ENCODE measurements around the gene BTNL8.
"Not testable (repeated sequence)": the region's sequence is repeated elsewhere in the genome, so short reads cannot be mapped to it uniquely, and the experiment has no call there.

The BTNL8 gene

DNA sequence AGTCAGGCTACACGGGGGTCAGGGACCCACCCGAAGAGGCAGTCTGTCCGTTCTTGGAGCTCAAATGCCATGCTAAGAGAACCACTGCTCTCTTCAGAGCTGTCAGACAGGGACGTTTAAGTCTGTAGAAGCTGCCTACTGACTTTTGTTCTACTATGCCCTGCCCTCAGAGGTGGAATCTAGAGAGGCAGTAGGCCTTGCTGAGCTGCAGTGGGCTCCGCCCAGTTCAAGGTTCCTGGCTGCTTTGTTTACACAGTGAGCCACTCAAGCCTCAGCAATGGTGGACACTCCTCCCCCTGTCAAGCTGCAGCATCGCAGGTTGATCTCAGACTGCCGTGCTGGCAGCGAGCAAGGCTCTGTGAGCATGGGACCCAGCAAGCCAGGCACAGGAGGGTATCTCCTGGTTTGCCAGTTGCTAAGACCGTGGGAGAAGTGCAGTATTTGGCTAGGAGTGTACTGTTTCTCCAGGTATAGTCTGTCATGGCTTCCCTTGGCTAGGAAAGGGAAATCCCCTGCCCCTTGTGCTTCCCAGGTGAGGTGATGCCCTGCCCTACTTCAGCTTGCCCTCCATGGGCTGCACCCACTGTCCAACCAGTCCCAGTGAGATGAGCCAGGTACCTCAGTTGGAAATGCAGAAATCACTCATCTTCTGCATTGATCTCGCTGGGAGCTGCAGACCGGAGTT lies 13.0 kb upstream of the BTNL8 start:
- DNase-seq, result not testable (repeated sequence)

DNA sequence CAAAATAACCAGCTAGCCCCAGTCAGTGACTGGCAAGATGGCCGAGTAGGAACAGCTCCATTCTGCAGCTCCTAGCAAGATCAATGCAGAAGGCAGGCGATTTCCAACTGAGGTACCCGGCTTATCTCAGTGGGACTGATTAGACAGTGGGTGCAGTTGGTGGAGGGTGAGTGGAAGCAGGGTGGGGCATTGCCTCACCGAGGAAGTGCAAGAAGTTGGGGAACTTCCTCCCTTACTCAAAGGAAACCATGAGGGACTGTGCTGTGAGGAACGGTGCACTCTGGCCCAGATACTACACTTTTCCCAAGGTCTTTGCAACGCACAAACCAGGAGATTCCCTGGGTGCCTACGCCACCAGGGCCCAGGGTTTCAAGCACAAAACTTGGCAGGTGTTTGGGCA lies 9.6 kb upstream of the BTNL8 start:
- no peak for DNase-seq

DNA sequence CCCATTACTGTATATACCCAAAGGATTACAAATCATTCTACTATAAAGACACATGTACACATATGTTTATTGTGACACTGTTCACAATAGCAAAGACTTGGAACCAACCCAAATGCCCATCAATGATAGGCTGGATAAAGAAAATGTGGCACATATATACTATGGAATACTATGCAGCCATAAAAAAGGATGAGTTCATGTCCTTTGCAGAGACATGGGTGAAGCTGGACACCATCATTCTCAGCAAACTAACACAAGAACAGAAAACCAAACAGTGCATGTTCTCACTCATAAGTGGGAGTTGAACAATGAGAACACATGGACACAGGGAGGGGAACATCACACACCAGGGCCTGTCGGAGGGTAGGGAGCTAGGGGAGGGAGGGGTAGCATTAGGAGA lies 3.6 kb upstream of the BTNL8 start:
- not testable (repeated sequence) for DNase-seq

DNA sequence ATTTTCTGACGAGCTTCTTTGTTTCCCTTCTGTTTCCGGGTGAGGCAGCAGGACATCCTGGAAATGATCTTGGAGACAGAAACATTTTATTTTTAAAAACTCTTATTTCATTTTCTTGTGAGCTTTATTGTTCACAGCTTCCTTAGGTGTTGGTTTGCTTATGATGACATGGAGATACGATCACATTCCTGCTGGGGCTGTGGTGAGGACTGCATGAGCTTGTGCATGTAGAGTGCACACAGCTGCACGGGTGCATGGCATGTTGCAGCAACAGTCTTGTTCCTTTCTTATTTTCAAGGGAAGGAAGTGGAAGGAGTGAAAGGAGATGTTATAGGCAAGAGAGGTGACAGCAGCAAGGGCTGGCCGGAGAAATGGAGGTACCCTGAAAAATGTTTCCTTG lies 1.2 kb downstream of the BTNL8 start:
- DNase-seq, result no peak

DNA sequence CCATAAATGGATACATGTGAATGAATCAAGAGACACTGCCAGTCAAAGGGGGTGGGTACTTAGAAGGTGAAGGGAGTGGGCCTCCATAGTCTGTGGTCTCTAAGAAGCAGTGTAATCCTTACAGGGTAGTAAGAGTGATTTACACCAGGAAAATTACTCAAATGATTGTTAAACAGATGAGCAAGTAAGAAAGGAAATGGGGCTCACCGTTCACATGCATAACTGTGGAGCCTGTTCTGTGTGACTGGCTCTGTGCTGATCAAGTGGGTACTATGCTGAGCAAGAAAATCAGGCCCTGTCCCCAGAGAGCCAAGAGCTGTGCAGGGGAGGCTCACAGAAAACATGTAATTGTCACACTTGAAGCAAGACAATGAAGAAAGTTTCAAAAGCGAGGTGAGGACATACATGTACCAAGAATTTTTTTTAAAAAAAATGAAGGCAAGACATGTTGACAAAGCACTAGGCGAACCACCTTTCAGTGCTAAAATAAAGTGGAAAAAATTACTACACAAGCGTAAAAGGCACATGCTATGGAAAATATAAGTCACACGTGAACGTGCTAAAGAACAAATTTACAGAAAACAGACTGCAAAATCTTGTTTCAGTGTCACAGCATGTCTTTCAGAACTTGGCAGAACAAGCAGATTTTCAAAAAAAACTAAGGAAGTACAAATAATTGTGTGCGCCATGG lies 2.5 kb downstream of the BTNL8 start:
- DNase-seq, result no peak

DNA sequence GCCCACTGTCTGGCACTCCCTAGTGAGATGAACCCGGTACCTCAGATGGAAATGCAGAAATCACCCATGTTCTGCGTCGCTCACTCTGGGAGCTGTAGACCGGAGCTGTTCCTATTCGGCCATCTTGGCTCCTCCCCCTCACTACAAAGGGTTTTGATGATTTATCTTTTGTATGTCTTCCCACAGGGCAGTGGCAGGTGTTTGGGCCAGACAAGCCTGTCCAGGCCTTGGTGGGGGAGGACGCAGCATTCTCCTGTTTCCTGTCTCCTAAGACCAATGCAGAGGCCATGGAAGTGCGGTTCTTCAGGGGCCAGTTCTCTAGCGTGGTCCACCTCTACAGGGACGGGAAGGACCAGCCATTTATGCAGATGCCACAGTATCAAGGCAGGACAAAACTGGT lies 9.4 kb downstream of the BTNL8 start:
- no peak for DNase-seq

DNA sequence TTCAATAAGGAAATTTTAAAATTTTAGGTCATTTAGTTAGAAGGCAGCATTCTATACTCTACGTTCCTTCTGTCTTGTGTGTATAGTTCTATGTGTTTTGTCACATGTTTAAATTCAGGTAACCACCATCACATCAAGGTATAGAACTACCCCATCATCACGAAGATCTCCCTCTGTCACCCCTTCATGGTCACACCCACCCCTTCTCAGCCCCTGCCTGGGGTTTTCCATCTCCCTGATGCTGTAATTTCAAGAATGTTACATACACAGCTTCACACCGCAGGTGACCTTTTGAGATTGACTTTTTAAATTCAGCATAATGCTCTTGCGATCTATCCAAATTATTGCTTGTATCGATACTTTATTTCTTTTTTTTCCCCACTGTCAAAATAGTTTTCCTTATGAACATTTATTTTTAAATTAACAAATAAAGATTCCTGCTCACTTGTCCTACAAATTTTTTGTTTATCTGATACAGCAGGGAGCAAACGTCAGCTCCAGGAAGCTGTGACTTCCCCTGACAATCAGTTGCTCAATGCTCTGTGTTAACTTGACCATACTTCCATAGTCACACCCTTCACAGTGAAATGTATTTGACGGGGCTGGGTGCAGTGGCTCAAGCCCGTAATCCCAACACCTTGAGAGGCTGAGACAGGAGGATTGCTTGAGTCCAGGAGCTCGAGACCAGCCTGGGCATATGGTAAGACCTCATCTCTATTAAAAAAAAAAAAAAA lies 10.2 kb downstream of the BTNL8 start:
- DNase-seq, result no peak

DNA sequence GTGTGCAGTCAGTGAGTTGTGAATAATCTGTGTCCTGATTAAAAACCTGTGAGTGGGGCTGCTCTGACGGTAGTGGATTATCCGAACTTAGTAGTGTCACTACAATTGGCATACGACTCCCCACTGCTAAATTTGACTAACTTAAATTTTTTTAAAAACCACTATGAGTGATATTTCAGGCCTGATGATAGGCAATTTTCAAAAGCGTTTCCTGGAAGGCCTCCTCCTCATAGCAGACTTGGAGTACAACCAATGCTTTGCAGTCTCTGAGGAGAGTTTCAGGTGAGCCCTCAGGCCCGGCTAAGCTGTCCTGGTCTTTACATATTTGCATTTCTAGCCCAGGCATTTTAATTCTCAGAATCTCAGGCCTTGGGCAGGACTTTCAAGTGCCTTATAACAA lies 10.8 kb downstream of the BTNL8 start:
- no peak for DNase-seq

DNA sequence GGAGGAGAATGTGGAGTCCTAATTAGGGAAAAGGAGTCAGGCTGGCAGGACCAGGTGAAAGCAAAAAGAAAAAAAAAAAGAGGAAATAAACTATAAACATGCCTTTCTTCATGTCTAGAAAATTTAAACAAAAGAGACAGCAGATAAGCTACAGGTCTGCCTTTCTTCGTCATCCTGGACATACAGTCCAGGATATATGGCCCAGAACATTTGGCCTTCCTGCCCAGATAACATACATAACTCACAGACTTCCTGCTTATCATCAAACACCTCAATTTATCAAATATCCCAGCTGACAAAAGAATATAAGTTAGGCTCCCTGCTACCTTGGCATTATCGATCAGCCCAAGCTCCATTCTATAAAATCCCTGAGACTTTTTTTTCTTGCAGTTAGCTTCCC lies 11.2 kb downstream of the BTNL8 start:
- DNase-seq, result no peak

DNA sequence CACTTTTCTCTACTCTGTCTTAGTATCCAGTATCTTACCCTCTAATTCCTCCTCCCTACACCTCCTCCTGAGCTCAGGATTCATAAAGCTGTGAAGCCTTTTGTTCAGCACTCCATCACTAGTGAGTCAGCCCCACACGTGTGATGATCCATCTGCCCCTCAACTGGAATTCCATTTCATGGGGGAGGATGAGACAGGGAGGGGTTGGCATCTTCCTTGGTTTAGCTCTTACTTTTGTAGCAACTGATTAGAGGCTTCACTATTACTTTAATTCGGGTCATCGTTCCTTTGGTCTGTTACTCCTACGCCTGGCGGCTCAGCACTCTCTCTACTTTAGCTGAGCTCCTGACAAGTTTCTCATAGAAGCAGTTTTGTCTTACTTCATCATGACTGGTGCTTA lies 11.8 kb downstream of the BTNL8 start:
- no peak for DNase-seq

DNA sequence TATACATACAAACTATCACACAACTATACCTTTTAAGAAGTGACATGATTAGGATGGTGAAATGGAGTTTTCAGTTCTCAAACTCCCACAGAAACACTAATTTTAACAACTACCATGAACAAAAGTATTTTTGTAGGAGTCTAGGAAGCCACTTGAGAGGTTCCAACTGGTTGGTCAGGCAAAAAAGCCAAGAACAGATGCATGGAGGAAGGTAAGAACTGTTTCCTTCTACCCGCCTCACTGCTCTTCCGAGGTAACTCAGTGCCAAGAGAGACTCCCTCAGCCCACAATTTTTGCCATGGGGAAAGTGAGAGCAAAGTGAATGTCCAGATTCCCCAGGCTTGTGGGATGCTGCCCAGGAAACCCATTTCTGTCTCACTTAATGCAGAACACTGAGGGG lies 15.7 kb downstream of the BTNL8 start:
- no peak for DNase-seq

DNA sequence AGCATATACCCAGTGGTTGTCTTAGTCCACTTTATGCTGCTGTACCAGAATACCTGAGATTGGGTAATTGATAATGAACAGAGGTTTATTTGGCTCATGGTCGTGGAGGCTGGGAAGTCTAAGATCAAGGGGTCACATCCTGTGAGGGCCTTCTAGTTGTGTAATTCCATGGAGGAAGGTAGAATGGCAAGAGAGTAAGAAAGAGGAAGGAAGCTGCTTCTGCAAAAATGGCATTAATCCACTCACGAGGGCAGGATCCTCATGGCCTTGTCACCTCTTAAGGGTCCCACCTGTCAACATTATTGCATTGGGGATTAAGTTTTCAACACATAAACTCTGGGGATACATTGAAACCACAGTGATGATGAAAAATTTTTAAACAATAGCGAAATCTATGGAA lies 17.0 kb downstream of the BTNL8 start:
- no peak for DNase-seq

DNA sequence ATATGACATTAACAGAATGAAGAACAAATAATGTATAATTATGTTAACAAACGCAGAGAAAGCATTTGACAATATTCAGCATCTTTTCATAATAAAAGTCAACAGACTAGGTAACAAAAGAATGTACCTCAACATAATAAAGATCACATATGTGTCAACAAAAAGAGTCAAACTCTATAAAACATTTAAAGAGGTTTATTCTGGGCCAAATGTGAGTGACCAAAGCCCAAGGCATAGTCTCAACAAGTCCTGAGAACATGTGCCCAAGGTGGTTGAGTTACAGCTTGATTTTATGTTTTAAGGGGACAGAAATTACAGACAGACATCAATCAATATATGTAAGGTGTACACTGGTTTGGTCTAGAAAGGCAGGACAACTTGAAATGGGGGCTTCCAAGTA lies 19.4 kb downstream of the BTNL8 start:
- DNase-seq, result no peak

DNA sequence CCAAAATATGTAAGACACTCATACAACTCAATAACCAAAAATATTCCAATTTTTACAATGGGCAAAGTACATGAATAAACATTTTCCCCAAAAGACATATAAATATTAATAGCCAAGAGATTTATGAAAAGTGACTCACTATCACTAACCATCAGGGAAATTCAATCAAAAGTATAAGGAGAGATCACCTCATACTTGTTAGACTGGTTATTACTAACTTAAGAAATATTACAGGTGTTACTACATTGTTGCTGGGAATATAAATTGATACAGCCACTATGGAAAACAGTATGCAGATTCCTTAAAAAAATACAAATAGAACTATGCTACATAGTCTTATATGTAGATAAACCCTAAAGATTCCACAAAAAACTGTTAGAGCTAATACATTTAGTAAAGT lies 21.8 kb downstream of the BTNL8 start:
- DNase-seq, result no peak

DNA sequence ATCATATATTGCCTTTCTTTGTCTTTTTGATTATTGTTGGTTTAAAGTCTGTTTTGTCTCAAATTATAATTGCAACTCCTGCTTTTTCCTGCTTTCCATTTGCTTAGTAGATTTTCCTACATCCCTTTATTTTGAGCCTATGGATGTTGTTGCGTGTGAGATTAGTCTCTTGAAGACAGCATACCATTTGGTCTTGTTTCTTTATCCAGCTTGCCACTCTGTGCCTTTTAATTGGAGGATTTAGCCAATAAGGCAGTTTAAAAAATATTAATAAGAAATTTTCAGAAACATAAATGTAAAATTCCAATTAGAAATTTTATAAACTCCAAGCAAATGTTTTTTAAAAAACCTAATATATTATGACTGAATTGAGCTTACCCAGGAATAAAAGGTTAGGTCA lies 24.0 kb downstream of the BTNL8 start:
- DNase-seq, result no peak

DNA sequence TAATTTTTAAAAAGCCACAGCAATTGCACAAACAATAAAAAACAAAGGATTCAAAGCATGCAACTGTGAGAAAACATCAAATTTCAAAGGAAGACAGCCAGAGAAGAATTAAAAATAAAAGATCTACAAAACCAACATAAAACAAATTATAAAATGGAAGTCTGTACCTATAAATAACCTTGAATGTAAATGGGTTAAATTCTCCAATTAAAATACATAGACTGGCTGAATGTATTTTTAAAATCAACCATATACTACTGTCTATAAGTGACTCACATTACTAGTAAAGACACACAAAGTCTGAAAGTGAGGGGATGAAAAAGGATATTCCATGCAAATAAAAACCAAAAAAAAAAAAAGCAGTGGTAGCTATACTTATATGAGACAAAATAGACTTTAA lies 33.7 kb downstream of the BTNL8 start:
- DNase-seq, result no peak

DNA sequence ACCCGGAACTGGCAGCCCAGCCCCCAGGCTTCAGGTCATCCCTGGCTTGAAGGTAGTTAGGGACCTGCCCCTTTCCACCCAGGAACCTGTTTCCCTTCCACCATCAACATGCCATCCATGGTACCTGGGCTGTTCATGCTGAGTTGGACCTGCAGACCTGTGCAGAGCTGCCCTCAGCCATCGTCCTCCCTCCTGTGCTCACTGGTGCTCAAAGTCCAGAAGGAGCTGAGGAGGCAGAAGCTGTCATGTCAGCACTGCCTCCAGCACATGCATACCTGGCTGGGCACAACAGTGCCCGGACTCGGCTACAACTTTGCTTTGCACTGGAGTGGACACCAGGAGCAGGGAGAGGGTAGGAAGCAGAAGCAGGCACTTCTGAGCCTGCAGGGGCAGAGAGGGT lies 36.2 kb downstream of the BTNL8 start:
- no peak for DNase-seq

DNA sequence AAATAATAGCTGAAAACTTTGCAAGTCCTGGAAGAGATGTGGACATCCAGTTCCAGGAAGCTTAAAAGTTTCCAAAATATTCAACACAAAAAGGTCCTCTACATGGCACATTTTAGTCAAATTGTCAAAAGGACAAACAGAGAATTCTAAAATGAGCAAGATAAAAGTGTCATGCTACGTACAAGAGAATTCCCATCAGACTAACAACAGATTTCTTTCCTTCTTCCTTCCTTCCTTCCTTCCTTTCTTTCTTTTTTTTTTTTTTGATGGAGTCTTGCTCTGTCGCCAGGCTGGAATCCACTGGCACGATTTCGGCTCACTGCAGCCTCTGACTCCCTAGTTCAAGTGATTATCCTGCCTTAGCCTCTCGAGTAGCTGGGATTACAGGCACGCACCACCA lies 39.3 kb downstream of the BTNL8 start:
- DNase-seq, result no peak

DNA sequence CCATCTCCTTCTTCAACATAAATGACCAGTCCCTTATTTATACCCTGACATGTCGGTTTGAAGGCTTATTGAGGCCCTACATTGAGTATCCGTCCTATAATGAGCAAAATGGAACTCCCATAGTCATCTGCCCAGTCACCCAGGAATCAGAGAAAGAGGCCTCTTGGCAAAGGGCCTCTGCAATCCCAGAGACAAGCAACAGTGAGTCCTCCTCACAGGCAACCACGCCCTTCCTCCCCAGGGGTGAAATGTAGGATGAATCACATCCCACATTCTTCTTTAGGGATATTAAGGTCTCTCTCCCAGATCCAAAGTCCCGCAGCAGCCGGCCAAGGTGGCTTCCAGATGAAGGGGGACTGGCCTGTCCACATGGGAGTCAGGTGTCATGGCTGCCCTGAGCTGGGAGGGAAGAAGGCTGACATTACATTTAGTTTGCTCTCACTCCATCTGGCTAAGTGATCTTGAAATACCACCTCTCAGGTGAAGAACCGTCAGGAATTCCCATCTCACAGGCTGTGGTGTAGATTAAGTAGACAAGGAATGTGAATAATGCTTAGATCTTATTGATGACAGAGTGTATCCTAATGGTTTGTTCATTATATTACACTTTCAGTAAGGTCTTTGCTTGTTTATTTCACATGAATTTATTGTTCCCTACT lies 51.5 kb downstream of the BTNL8 start:
- DNase-seq, result no peak

DNA sequence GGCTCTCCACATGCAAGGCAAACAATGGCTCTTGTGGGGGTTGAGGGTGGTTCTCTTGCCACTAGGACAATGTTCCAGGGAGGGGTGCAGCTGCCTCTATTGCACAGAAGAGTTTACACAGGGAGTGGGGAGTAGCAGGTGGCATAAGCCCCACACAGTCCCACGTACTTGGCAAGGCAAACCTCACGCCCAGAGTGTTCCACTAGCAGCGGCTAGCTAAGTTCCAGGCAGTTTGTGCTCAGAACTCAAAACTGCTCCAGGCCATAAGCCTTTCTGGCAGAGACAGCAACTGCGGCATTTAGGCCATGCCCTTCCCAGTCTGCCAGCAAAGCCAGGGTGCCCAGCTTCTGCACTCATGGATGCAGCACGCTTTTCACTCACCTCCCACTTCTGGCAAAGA lies 60.7 kb downstream of the BTNL8 start:
- no peak for DNase-seq

DNA sequence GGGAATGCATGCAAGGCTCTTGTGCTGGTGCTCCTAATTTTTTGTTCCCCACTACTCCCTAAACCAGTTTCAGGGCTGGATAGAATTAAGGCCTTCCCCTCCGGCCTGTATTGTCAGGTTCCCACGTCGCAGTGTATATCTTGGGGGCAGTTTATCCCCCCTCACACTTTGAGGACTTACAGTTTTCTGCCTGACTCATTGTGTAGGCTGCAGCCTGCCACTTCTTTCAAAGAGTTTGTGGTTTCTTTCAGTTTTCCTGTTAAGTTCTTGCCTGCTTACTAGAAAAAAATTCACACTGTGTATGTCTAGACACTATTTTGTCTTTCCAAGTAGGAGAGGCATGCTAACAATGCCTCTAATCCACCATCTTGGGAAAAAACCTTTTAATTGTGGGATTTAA lies 61.2 kb downstream of the BTNL8 start:
- DNase-seq, result no peak

DNA sequence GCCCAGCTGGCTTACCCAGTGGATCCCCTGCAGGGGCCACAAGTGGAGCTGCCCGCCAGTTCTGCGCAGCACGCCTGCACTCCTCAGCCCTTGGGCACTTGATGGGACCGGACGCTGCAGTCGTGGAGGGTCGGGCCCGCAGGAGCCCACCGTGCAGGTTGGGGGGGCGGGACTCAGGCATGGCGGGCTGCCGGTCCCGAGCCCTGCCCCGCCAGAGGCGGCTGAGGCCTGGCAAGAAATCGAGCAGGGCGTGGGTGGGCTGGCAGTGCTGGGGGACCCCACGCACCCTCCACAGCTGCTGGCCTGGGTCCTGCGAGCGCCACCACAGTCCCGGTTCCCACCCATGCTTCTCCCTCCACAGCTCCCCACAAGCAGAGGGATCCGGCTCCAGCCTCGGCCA lies 70.4 kb downstream of the BTNL8 start:
- no peak for DNase-seq

DNA sequence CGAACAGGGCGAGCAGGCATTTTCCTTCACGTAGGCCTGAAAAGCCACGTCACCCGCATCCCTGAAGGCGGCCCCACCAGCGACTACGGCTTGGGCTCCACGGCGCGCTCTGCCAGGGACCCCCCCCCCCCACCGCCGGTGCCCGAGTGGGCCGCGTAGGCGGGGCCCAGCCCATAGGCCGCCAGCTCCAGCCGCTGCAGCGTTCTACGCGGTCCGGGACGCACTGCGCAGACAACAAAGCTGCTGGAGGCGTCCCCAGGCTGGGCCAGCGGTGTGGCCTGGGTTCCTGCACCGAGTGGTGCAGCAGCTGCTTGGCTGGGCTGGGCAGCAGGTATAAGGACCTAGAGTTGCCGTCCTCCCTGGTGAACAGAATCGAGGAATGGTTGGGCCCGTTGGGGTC lies 71.4 kb downstream of the BTNL8 start:
- DNase-seq, result no peak

DNA sequence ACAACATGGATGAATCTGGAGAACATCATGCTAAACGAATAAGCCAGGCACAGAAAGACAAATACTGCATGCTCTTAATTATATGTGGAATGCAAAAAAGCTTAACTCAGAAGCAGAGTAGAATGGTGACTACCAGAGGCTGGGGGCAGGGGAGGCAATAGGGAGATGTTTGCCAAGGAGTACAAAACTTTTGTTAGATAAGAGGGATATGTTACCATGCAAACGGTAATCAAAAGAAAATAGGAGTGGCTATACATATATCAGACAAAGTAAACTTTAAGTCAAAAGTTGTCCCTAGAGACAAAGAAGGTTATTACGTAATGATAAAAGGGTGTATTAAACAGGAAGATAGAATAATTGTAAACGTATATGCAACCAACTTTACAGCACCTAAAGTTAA lies 71.9 kb downstream of the BTNL8 start:
- DNase-seq, result no peak
